ENCODE data around the gene MRPL58. TPM values are rescaled to one million over a fixed set of nuclear protein-coding genes. Genes with fewer than 3 reads are reported as not detected.

Gene MRPL58
- total RNA-seq, 3 donors from 2014 or later, result 38.6 to 48.6 (median 44.6) TPM

DNA sequence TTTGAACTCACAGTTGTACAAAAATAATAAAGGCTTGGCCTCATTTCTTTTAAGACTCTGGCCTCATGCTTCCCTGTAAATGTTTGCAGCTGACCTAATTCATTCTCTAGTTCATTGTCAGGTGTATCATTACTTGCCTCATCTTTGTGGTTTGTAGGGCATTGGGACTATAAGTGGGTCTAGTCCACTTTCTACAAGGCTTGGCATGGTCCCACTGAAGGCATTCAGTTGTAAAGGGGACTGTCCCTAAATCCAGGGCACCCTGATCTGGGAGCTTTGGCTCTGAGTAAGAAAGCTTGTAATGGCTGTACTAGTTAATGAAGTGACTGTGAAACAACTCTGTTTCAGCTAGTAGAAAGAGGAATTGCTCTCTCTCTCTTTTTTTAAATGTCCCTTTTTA is 37.2 kb downstream of the MRPL58 start:
- Histone ChIP-seq H3K4me3 (no peak overlapping the region), H3K27me3 (no peaks in the 10 kb centered on the region), H3K27ac (no peak overlapping the region), H3K4me1 (peaks cover 0 to 12% of the 10 kb centered on the region in 2 donors), H3K36me3 (no peaks in the 10 kb centered on the region), H3K9me3 (no peaks in the 10 kb centered on the region)
- intact Hi-C loops (cut with DNase I; ENCODE audit: low total_unique reads), result no loop called here
- TF ChIP-seq, protein P1, sequence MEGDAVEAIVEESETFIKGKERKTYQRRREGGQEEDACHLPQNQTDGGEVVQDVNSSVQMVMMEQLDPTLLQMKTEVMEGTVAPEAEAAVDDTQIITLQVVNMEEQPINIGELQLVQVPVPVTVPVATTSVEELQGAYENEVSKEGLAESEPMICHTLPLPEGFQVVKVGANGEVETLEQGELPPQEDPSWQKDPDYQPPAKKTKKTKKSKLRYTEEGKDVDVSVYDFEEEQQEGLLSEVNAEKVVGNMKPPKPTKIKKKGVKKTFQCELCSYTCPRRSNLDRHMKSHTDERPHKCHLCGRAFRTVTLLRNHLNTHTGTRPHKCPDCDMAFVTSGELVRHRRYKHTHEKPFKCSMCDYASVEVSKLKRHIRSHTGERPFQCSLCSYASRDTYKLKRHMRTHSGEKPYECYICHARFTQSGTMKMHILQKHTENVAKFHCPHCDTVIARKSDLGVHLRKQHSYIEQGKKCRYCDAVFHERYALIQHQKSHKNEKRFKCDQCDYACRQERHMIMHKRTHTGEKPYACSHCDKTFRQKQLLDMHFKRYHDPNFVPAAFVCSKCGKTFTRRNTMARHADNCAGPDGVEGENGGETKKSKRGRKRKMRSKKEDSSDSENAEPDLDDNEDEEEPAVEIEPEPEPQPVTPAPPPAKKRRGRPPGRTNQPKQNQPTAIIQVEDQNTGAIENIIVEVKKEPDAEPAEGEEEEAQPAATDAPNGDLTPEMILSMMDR (IDR thresholded peaks at IDR 0.05), result no peak
- TF ChIP-seq POLR2AphosphoS5 (IDR thresholded peaks at IDR 0.05), result no peak
- no peak for TF ChIP-seq POLR2A (IDR thresholded peaks at IDR 0.05)
- no peak for DNase-seq (ENCODE audit: low spot score in 2 of 2)

GRCh38 chr17:75051941-75052340 is 39.5 kb downstream of the MRPL58 start:
- H3K27ac ChIP-seq, result no peak overlapping the region
- no peaks in the 10 kb centered on the region for H3K9me3 ChIP-seq
- H3K4me1 ChIP-seq, result peaks cover 0 to 12% of the 10 kb centered on the region in 2 donors
- TF ChIP-seq POLR2A (IDR thresholded peaks at IDR 0.05) (no peak), POLR2AphosphoS5 (IDR thresholded peaks at IDR 0.05) (no peak)
- TF ChIP-seq, protein P1 (IDR thresholded peaks at IDR 0.05), result no peak
- no peaks in the 10 kb centered on the region for H3K27me3 ChIP-seq
- intact Hi-C loops (cut with DNase I; ENCODE audit: low total_unique reads), result no loop called here
- H3K36me3 ChIP-seq, result no peaks in the 10 kb centered on the region
- DNase-seq (ENCODE audit: low spot score in 2 of 2), result no peak
- no peak overlapping the region for H3K4me3 ChIP-seq

DNA sequence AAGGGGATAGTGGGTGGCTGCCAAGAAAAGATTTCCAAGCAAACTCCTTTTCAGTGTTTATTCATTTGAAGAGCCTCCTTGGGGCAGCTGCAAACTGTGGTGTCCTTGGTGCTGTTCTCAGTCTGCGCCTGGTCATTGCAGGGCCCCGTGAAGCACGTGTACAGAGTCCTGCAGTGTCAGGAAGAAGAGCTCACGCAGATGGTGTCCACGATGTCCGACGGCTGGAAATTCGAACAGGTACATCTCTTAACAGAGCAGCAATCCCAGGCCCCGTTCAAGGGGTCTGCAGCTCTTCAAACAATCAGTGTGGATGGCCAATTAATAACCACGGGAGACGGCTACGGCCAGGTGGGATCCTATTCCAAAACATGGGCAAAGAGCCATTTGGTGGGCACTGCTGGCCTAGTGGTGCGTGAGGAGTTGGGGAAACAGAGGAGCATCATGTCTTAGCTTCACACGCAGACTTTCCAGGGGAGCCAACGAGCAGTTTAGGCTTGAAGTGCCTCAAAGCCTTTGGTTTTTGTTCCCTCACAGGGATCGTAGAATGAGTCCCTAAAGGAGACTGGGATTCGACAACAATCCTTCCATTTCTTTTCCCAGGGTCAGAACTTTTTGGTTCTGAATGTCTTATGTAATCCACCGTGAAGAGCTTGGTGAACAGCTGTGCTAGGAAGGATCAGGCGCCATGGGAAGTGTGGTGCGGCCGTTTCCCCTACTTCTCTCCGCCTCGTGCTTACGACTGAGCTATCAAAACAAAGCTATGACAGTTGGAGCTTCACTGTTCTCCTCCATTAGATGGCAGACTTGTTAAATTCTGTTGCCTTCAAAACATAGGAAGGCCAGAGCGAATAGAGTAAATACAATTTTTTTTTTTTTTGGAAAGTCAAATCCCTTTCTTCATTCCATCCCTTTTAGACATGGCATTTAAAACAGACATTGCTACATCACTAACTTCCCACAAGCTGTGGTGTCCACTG is 47.2 kb downstream of the MRPL58 start:
- H3K9me3 ChIP-seq, result no peaks in the 10 kb centered on the region
- no peaks in the 10 kb centered on the region for H3K4me1 ChIP-seq
- H3K27me3 ChIP-seq, result no peaks in the 10 kb centered on the region
- TF ChIP-seq POLR2A (IDR thresholded peaks at IDR 0.05) (no peak), POLR2AphosphoS5 (IDR thresholded peaks at IDR 0.05) (no peak)
- TF ChIP-seq, protein P1 (IDR thresholded peaks at IDR 0.05), result peak in 2 of 3 donors; percentile 36 to 37
- H3K27ac ChIP-seq, result peak overlapping the region; percentile 48 to 50
- H3K4me3 ChIP-seq, result no peak overlapping the region
- intact Hi-C loops (cut with DNase I; ENCODE audit: low total_unique reads), result no loop called here
- DNase-seq (ENCODE audit: low spot score in 2 of 2), result no peak
- H3K36me3 ChIP-seq, result peaks cover 3% of the 10 kb centered on the region

GRCh38 chr17:75060434-75061054 is 48.1 kb downstream of the MRPL58 start:
- Histone ChIP-seq H3K36me3 (peaks cover 3% of the 10 kb centered on the region), H3K27ac (peak overlapping the region in 1 of 2 donors; percentile 84), H3K4me1 (no peaks in the 10 kb centered on the region), H3K27me3 (no peaks in the 10 kb centered on the region), H3K4me3 (no peak overlapping the region), H3K9me3 (no peaks in the 10 kb centered on the region)
- TF ChIP-seq, protein P1 (IDR thresholded peaks at IDR 0.05), result no peak
- no peak for TF ChIP-seq POLR2A (IDR thresholded peaks at IDR 0.05)
- no peak for TF ChIP-seq POLR2AphosphoS5 (IDR thresholded peaks at IDR 0.05)
- DNase-seq (ENCODE audit: low spot score in 2 of 2), result no peak
- intact Hi-C loops (cut with DNase I; ENCODE audit: low total_unique reads), result no loop called here

GRCh38 chr17:75061055-75061438 is 48.6 kb downstream of the MRPL58 start:
- H3K27ac ChIP-seq, result no peak overlapping the region
- H3K4me1 ChIP-seq, result no peaks in the 10 kb centered on the region
- H3K9me3 ChIP-seq, result no peaks in the 10 kb centered on the region
- H3K4me3 ChIP-seq, result no peak overlapping the region
- H3K36me3 ChIP-seq, result peaks cover 3% of the 10 kb centered on the region
- no peaks in the 10 kb centered on the region for H3K27me3 ChIP-seq
- intact Hi-C loops (cut with DNase I; ENCODE audit: low total_unique reads), result no loop called here
- DNase-seq (ENCODE audit: low spot score in 2 of 2), result no peak
- TF ChIP-seq POLR2A (IDR thresholded peaks at IDR 0.05) (no peak), POLR2AphosphoS5 (IDR thresholded peaks at IDR 0.05) (no peak)
- TF ChIP-seq, protein P1 (IDR thresholded peaks at IDR 0.05), result no peak

Measured in breast epithelium (tissue), 4 donors.